SW480 (cell line): ENCODE measurements around the gene TMEM9.

ENCODE experiments used
- DNase-seq: peaks from one replicate; pipeline ENCODE4 v3.0.0-alpha.2; 2016; ENCODE audit warnings: low spot score

TMEM9 gene

GRCh38 chr1:201145132-201145531, 9.1 kb downstream of the TMEM9 start:
- DNase-seq = no peak

- no peak for DNase-seq
Measured at GRCh38 chr1:201144701-201145100, 9.6 kb downstream of the TMEM9 start.

- DNase-seq = no peak
Measured at GRCh38 chr1:201143726-201144635, 10.3 kb downstream of the TMEM9 start.

- DNase-seq = no peak
Measured at GRCh38 chr1:201142849-201143725, 11.2 kb downstream of the TMEM9 start.

GRCh38 chr1:201142011-201142848, 12.0 kb downstream of the TMEM9 start:
- no peak for DNase-seq

GRCh38 chr1:201141418-201141817, 12.9 kb downstream of the TMEM9 start:
- no peak for DNase-seq

- DNase-seq = no peak
Measured at GRCh38 chr1:201140941-201141260, 13.4 kb downstream of the TMEM9 start.

- no peak for DNase-seq
Measured at GRCh38 chr1:201140235-201140940, 13.9 kb downstream of the TMEM9 start.

GRCh38 chr1:201139756-201140155, 14.5 kb downstream of the TMEM9 start:
- no peak for DNase-seq

- DNase-seq = no peak
Measured at GRCh38 chr1:201139306-201139705, 15.0 kb downstream of the TMEM9 start.

- DNase-seq = no peak
Measured at GRCh38 chr1:201138311-201138840, 15.9 kb downstream of the TMEM9 start.

- DNase-seq = no peak
Measured at GRCh38 chr1:201137579-201138310, 16.5 kb downstream of the TMEM9 start.

- DNase-seq = no peak
Measured at GRCh38 chr1:201137024-201137392, 17.3 kb downstream of the TMEM9 start.

GRCh38 chr1:201136355-201137023, 17.8 kb downstream of the TMEM9 start:
- DNase-seq = no peak

GRCh38 chr1:201134405-201134804, 19.9 kb downstream of the TMEM9 start:
- no peak for DNase-seq

GRCh38 chr1:201131398-201131797, 22.9 kb downstream of the TMEM9 start:
- no peak for DNase-seq

GRCh38 chr1:201128962-201129361, 25.3 kb downstream of the TMEM9 start:
- no peak for DNase-seq

GRCh38 chr1:201128476-201128875, 25.8 kb downstream of the TMEM9 start:
- no peak for DNase-seq

- DNase-seq = peak; percentile 84
Measured at GRCh38 chr1:201127755-201128455, 26.4 kb downstream of the TMEM9 start.
